Psoas muscle (tissue), 8 donors: Measurements from ENCODE around the gene FAM111B. TPM values are rescaled to one million over a fixed set of nuclear protein-coding genes. Genes with fewer than 3 reads are reported as not detected.
"Not testable (repeated sequence)": the region's sequence is repeated elsewhere in the genome, so short reads cannot be mapped to it uniquely, and the experiment has no call there.

ENCODE experiments used
- ATAC-seq, 4 donors: fragments of 200-7000 bp; cut with Tn5 transposase; one replicate each; pipeline ENCODE4 v1.9.1; 2020; ENCODE audit warnings: moderate library complexity in 3 of 4, mild to moderate bottlenecking in 2 of 4
- DNase-seq, 2 donors: peaks; one replicate each; pipeline ENCODE4 v3.0.0-alpha.2; 2020
- H3K27ac ChIP-seq: fragments of 200-600 bp; one replicate; pipeline ENCODE4 v1.8.0; 2022
- H3K27me3 ChIP-seq, 3 donors: fragments of 200-600 bp in 1 of 3; one replicate each; pipeline versions ENCODE4 v1.6.1 to v1.8.0; 2013 to 2022; ENCODE audit warnings: low read length in 2 of 3, mild to moderate bottlenecking in 2 of 3, moderate library complexity in 1 of 3; ENCODE audit not compliant: insufficient read depth in 3 of 3
- H3K36me3 ChIP-seq, 2 donors: fragments of 200-600 bp in 1 of 2; one replicate each; pipeline versions ENCODE4 v1.6.1 to v1.8.0; 2013 to 2022; ENCODE audit warnings: low read depth in 1 of 2, mild to moderate bottlenecking in 1 of 2, moderate library complexity in 1 of 2; ENCODE audit not compliant: insufficient read depth in 1 of 2
- H3K4me1 ChIP-seq: fragments of 200-600 bp; one replicate; pipeline ENCODE4 v1.8.0; 2022
- H3K4me3 ChIP-seq: fragments of 200-600 bp; one replicate; pipeline ENCODE4 v1.8.0; 2022; ENCODE audit warnings: mild to moderate bottlenecking
- H3K9me3 ChIP-seq: fragments of 200-600 bp; one replicate; pipeline ENCODE4 v1.8.0; 2022
- CTCF ChIP-seq: fragments of 200-600 bp; IDR thresholded peaks from one replicate; pipeline ENCODE4 v1.8.0; 2022; ENCODE audit warnings: antibody characterized with exemption
- WGBS, 3 donors: extraction: QIAGEN DNeasy Blood & Tissue Kit; methylation state at CpG; one replicate each; pipeline versions ENCODE4 v1.1.6 to v1.1.7; 2013; 5-methylcytosine and 5-hydroxymethylcytosine counted together
- intact Hi-C, 2 donors: fragments of 100-400 bp; cut with DNase I; formaldehyde crosslinking; loops; one replicate each; pipeline versions ENCODE4 v1.11.0 to v1.14.2; 2022
- polyA plus RNA-seq, 3 donors: library from polyadenylated mRNA; stranded (reverse); fragments of 200-250 nt; gene quantifications; one replicate each; pipeline ENCODE4 v1.2.3, GENCODE V29; 2013
- total RNA-seq, 4 donors: library from RNA; stranded (reverse); fragmentation: NEBNext Ultra II Directional in 2 of 4; extraction: Animal tissue kit (Norgen Biotek cat#: 25700) in 2 of 4; gene quantifications; one replicate each; pipeline versions ENCODE4 v1.2.1 to v1.2.4, GENCODE V29; 2021 to 2023
- donor health status: healthy with polysubstance abuse.
- donor health status: DM: no; HTN: no; CAD: no; lungs with moderate emphysema.
- donor health status: Bipolar disorder and iron deficiency.
- donor health status: healthy.
- donor health status: DM: yes; HTN: yes; CAD: no.
- donor health status: DM: no; HTN: no; CAD: no.
- donor health status: DM: no; HTN: no; CAD: no.
- donor health status: DM: yes; HTN: yes; CAD: no.

The FAM111B gene
- total and polyA plus RNA-seq, 7 donors, result 0.01 to 0.09 (median 0.05) TPM; not detected in 2

GRCh38 chr11:59117774-59118173 lies 10.7 kb downstream of the FAM111B start:
- H3K4me3 ChIP-seq, result no peak overlapping the region
- no peaks in the 10 kb centered on the region for H3K36me3 ChIP-seq
- ATAC-seq (no peak), DNase-seq (no peak)
- WGBS, 3 donors, result 94 to 100% (median 100%) methylated on average over 2 of the region's 2 CpGs
- no peak for TF ChIP-seq CTCF
- peaks cover 6% of the 10 kb centered on the region for H3K9me3 ChIP-seq
- no peaks in the 10 kb centered on the region for H3K27me3 ChIP-seq
- no peak overlapping the region for H3K27ac ChIP-seq
- no peaks in the 10 kb centered on the region for H3K4me1 ChIP-seq
- intact Hi-C loops, result no loop called here

- Histone ChIP-seq H3K4me3 (no peak overlapping the region), H3K9me3 (peaks cover 6% of the 10 kb centered on the region), H3K36me3 (no peaks in the 10 kb centered on the region), H3K27ac (no peak overlapping the region), H3K4me1 (no peaks in the 10 kb centered on the region), H3K27me3 (no peaks in the 10 kb centered on the region)
- intact Hi-C loops, result no loop called here
- TF ChIP-seq CTCF, result no peak
- ATAC-seq (no peak), DNase-seq (no peak)
Observed at GRCh38 chr11:59119826-59120225, 12.8 kb downstream of the FAM111B start.

- intact Hi-C loops, result loop anchor here (5.0 to 10.0 kb wide), 2 partner anchors 84 to 481 kb away; no protein-coding TSS in a partner anchor
- Histone ChIP-seq H3K4me3 (peak overlapping the region; percentile 46), H3K27ac (no peak overlapping the region), H3K36me3 (no peaks in the 10 kb centered on the region), H3K4me1 (no peaks in the 10 kb centered on the region), H3K9me3 (no peaks in the 10 kb centered on the region), H3K27me3 (peaks cover 0 to 2% (median 0%) of the 10 kb centered on the region in 3 donors)
- peak; percentile 95 for TF ChIP-seq CTCF
- 11 to 12% (median 11%) methylated on average over 20 of the region's 20 CpGs for WGBS, 3 donors
- ATAC-seq (peak; percentile 81 to 96 (median 88)), DNase-seq (peak; percentile 72 to 87)
Observed at GRCh38 chr11:59135648-59136461, 28.8 kb downstream of the FAM111B start.

- H3K4me1 ChIP-seq, H3K9me3 ChIP-seq, H3K4me3 ChIP-seq, DNase-seq, H3K27ac ChIP-seq, ATAC-seq, H3K27me3 ChIP-seq, H3K36me3 ChIP-seq: not testable (repeated sequence)
- WGBS, 3 donors, result 80 to 85% (median 82%) methylated on average over 6 of the region's 6 CpGs
- intact Hi-C loops, result loop anchor here (5.0 to 10.0 kb wide), 2 partner anchors 84 to 482 kb away; no protein-coding TSS in a partner anchor
Observed at GRCh38 chr11:59136551-59136950, 29.5 kb downstream of the FAM111B start.

- no peak for TF ChIP-seq CTCF
- Histone ChIP-seq H3K27ac (no peak overlapping the region), H3K9me3 (no peaks in the 10 kb centered on the region), H3K4me3 (no peak overlapping the region), H3K4me1 (no peaks in the 10 kb centered on the region), H3K36me3 (no peaks in the 10 kb centered on the region), H3K27me3 (peaks cover 0 to 2% (median 0%) of the 10 kb centered on the region in 3 donors)
- 95 to 96% (median 95%) methylated on average over 17 of the region's 17 CpGs for WGBS, 3 donors
- intact Hi-C loops, result loop anchor here (5.0 to 10.0 kb wide), 2 partner anchors 85 to 482 kb away; no protein-coding TSS in a partner anchor
- DNase-seq (no peak), ATAC-seq (no peak)
Observed at GRCh38 chr11:59137190-59137589, 30.2 kb downstream of the FAM111B start.
